GM19043 (cell line): ENCODE results near the gene CNGA4.
"Not testable (repeated sequence)": the region's sequence is repeated elsewhere in the genome, so short reads cannot be mapped to it uniquely, and the experiment has no call there.

Experiments
- ATAC-seq: cut with Tn5 transposase; IDR thresholded peaks from one replicate; pipeline ENCODE4 v1.9.1; 2021; ENCODE audit warnings: low read depth; ENCODE audit not compliant: unreplicated experiment

The CNGA4 gene

DNA sequence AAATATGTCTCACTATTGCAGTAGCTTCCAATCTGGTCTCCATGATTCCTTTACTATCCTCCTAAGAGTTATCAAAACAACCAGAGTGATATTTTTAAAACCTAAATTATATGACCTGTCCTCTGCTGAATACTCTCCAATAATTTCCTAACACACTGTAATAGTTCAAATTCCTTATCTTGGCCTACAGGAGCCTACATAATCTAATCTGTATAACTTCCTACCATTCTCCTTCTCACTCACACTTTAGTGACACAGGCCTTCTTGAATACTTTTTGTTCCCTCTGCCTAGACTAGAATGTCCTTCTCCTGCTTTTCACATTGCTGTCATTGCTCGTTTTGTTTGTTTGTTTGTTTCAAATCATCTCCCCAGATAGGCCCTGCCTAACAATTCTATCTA lies 13.9 kb upstream of the CNGA4 start:
- ATAC-seq, result no peak

DNA sequence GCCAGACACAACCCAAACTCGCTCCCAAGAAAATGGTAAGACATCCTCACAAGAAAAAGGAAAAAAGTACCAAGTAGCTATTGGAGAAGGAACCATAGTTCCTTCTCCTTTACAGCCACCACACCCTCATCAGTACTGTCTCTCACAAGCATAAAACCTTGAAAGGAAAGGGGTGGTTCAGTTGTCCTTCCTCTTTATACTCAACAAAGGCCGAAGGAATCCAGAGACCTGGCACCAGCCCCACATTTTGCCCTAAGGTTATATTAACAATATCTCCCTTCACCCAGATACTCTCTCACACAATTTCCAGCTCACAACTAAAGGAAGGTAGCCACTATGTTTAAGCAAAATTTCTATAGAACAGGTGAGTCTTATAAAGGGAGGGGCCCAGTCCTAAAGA lies 13.0 kb upstream of the CNGA4 start:
- ATAC-seq, result no peak

DNA sequence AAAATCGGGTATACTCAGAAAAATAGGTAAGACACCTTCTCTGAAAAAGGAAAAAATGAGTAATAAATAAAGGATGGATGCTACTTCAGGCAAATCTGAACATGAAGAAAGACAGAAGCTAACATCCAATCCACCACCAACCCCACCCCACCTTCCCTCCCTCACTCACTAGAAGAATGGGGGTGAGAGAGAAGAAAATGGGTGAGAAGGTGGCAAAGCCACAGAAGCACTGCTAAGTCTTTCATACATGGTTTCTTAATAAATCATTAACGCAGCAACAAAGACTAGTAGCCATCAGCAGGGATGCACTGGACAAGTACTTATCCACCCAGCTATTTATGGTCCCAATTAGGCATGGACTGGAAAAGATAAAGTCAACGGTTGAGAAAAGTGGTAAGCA lies 10.4 kb upstream of the CNGA4 start:
- ATAC-seq, result no peak

DNA sequence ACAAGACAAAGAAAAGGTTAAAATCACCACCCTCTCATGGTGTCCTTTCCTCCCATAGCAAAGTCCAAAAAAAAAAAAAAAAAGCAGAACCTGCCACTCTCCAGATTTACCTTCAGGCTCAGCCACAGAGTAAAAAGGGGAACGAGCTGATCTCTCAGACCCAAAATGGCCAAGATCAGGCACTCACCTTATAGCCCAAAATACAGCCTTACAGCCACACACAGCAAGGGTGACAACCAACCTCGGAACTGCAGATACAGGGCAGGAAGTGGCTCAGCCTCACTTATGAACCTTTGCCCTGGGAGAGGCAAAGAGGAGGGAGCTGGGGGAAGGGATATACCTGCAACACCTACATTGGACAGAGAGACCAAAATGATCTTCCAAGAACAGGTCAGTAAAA lies 9.0 kb upstream of the CNGA4 start:
- ATAC-seq, result no peak

DNA sequence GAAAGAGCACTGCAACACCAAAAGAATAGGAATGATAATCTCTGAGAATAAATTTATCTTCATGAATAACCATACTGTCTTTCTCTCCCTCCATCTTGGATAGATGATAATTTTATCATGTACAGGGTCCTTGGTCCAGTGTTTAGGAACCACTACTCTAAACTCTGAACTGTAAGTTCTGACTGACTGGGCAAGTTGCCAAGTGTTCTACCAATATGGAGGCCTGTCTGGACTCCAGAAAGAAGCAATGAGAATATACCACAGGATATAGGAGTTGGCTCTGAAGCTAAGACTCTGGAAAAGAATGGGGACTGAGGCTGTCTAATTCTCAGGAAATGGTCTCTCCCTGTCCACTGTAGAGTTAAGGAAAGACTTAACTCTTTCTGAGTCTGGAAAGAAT lies 6.0 kb upstream of the CNGA4 start:
- ATAC-seq, result no peak

DNA sequence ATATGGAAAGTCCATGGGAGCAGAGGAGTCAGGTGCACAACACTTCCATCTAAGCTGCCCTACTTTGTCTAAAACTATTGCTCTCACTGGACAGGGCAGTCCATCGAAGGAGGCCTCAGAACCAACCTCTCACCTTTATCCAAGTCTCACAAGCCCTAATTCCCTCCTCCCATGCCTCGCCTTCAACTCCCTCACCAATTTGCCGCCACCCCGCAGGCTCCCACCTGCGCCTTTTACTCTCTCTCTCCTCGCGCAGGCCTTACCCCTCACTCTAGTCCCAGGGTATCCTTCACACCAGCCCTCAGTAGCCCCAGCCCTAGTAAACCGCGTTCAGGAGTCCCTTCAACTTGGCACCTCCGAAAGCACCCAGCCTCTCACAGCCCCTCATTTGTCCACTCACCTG lies 4.9 kb upstream of the CNGA4 start:
- ATAC-seq, result no peak

DNA sequence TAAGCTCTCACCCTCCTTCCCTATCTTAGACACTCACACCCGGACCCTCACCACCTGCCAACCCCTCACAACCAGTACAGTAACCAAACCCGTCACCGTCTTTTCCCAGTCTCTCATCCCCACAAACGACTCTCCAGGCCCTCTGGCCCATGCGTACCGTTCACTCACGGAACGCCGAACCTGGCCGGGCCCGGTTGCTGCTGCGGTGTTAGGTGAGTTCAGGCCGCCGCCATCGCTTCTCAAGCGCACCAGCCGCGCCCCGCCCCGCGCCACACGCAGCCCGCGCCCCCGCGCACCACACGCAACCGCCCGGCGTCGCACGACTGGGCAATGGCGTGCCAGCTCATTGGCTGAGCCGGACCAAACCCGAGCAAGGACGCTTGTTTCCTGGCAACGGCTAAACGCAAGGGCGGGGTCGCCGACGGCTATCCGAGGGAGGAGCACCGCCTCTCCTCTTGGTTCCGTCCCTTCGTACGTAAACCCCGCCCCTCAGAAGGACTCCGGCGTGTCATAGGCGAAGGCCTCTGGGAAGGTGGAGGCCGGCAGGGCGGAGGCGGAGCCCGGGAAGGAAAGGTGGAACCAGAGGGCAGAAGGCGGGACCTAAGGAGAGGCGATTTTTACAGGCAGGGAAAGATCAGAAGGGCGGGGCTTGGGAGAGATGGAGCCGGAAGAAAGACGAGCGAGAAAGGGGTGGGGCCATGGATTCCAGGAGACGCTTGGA lies 4.3 kb upstream of the CNGA4 start, which contains the start of gene FHIP1B:
FHIP1B (minus strand) TSS at position 250 of the 721 bp plus-strand sequence. CDS start 10,120 bp downstream, outside the sequence.
- peak; percentile 90 for ATAC-seq

DNA sequence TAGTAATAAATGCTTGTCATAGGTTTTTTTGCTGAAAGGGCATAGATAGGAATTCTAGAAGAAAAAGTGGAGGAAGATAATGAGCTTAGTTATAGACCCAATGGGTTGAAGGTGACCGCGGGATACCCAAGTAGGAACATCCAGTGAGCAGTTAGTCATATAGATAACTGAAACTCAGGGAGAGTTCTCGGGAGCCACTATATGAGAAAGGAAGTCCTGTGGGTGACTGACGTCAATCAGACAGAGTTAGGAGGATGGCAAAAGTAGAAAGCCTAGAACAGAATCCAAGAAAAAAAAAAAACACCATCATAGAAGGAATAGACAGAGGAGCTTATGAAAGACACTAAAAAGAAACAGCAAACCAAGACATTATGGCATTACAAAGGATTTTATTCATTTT lies 1.6 kb upstream of the CNGA4 start:
- ATAC-seq, result no peak

DNA sequence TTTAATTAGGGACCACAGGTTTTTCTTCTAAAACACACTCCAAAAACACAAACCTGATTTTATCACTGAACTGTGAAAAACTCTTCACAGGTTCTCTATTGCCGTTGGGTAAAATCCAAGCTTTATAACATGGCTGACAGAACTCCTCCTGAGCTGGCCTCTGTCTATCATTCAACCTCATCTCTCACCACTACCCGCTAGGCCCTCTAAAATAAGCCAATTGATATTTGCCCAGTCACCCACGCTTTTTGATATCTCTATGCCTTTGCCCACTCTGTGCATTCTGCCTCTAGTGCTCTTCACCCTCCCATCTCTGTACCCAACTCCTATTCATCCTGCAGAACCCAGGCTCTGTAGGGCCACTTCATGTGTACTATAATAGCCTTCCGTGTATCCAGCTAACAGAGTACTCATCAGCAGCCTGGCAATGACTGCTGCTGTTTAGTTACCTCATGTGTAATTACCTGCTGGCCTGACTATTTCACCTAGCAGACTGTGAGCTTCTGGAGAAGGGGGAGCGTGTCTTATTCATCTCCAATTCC lies 1.1 kb upstream of the CNGA4 start:
- ATAC-seq, result no peak

DNA sequence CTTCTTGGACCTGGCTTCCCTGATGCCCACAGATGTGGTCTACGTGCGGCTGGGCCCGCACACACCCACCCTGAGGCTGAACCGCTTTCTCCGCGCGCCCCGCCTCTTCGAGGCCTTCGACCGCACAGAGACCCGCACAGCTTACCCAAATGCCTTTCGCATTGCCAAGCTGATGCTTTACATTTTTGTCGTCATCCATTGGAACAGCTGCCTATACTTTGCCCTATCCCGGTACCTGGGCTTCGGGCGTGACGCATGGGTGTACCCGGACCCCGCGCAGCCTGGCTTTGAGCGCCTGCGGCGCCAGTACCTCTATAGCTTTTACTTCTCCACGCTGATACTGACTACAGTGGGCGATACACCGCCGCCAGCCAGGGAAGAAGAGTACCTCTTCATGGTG lies 1.2 kb downstream of the CNGA4 start:
- no peak for ATAC-seq

DNA sequence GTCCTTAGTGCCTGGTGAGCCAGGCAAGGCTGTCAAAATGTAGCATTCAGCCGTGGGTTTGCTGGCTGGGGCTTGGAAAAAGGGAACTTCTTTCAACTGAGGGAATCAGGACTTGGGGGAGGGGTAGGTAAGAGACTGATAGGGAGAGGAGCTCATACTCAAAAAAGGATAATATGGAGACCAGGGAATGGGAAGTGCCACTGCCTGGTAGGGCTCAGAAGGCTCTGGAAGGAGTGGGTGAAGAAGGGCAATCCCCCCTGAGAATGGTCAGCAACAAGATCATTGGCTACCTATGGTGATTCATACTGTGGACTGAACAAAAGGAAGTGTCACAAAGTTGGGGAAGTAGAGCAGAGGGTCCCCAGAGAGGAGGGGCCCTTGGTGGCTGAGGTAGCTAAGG lies 1.9 kb downstream of the CNGA4 start:
- ATAC-seq, result no peak

DNA sequence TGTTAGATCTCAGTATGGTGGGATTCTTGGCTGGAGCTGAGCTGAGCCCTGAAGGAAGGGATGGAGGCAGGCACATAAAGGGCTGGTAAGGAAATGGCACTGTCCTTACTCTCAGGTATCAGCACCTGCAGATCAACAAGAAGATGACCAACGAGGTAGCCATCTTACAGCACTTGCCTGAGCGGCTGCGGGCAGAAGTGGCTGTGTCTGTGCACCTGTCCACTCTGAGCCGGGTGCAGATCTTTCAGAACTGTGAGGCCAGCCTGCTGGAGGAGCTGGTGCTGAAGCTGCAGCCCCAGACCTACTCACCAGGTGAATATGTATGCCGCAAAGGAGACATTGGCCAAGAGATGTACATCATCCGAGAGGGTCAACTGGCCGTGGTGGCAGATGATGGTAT lies 2.4 kb downstream of the CNGA4 start:
- ATAC-seq, result no peak

DNA sequence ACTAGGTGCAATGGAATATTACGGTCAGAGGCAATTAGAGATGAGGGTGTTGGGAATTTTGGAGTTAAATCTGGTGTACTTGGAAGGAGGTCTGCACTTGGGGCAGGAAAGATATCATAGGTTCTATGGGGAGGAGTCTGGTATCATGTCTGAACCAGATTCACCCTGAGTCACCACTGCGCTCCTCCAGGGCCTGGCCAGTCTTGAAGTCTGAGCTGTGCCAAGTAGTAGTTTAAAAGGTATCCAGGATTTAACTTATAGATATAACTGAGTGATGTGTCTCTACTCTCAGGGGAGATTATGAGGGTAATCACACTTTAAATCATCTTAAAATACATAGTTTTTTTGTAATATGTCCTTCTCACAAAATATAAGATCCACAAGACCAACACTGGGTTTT lies 6.6 kb downstream of the CNGA4 start:
- ATAC-seq, result no peak

DNA sequence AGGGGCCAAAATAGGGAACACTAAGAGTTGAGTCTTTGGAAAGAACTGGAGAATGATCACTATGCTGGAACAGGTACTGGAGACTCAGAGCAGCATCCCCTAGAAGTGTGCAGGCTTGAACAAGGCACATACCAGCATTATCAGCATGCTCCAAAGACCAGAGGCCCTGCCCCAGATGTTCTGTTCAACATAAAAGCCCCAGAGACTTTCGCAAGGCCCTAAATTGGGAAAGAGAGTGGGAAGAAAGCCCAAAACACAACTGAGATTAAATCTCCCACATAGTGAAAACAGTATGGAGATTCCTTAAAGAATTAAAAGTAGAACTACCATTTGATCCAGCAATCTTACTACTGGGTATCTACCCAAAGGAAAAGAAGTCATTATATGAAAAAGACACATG lies 9.4 kb downstream of the CNGA4 start:
- no peak for ATAC-seq

DNA sequence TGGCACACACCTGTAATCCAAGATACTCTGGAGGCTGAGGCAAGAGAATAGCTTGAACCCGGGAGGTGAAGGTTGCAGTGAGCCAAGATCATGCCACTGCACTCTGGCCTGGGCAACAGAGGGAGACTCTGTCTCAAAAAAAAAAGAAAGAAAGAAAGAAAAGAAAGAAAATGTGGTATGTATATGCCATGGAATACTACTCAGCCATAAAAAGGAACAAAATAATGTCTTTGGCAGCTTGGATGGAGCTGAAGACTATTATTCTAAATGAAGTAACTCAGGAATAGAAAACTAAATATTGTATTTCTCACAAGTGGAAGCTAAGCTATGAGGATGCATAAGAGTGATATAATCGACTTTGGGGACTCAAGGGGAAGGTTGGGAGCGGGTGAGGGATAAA lies 10.0 kb downstream of the CNGA4 start:
- not testable (repeated sequence) for ATAC-seq

DNA sequence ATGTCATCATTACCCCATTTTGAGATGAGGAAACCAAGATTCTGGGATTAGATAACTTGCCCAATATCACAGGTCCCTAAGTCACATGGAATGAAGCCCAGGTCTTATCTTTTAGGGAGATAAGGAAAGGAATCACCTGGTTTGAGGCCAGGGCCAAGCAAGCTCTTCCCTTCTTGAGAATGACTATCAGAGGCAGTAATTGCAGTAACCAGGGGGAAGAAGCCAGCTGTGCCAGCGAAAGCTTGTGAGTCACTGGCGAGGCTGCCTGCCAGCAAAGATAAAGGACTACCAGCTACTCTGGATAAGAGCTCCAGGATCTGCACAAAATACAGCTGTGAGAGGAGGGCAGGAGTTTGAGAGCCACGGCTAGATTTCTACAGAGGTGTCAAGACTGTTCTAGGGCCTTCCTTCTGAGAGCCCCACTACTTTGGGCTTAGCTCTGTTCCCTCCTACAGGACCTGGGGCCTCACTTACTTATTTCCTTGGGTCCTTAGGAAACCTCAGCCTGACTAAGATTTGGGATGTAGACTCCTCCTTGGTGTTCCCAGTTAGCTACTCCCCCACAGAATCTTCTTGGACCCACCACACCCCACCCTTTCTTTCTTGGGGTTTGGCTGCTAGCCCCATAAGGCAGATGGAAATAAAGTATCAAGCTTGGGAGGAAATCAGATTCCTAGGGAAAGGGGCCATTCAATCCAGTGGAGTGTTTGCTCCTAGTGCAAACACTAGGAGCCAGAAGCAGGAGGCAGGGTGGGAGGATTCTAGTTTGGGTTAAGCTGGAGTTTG lies 11.1 kb downstream of the CNGA4 start:
- no peak for ATAC-seq

DNA sequence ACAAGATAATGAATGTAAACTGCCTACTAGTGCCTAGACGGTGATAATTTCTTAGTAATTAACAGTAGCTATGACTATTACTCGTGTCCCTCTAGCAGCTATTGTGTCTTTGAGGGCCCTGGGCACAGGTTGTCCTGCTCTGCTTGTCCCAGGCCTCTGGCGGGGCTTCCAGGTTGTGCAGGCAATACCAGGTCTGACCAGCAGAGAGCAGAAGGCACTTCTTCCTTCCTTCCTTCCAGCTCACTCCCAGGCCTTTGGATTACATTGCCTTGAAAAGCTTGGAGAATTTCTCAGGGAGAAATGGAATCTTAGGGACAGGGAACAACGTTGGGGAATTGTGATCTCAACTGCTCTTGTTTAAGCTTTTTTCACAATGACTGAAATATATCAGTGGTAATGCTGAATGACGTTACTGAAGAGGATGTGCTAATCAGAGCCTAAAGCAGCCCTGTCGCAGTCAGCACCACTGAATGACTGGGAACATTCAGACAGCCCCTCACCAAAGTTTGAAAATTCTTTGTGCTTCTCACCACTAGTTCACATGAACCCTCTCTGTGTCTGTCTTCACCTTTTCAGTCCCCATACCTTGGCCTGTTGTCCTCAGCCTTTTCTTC lies 12.3 kb downstream of the CNGA4 start:
- ATAC-seq, result peak; percentile 61

DNA sequence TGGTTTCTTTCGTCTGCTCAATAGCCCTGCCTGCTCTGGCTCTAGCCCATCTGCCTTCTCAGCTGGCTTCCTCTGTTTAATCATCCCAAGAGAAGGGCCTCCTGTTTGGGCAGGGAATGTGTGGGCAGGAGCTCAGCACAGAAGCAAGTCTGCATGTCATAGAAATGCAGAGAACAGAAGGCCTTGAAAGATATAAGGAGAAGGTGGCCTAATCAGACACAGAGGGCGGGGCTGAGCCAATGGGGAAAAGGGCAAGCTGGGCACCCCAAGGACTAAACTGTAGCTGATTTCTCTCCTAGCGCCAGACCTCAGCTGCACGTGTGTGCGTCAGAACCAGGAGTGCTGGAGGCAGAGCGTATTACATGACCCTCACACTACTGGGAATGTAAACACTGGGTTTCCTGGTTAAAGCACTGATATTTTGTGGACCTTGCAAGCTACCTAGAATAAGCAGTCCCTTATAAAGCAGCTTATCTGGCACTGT lies 13.1 kb downstream of the CNGA4 start:
- ATAC-seq, result no peak

DNA sequence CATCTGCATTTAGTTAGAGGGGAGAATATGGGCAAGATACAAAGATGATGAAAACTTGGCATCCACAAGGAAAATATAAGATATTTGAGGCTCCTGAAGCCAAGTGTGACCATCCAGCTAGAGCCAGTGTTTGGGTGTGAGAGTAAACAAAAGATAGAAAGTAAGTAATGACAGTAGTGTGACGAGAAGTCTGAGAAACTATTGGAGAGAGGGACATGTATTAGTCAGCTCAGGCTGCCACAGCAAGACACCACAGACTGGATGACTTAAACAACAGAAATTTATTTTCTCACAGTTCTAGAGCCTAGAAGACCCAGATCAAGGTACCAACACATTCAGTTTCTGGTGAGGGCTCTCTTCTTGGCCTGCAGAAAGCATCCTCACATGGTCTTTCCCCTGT lies 14.3 kb downstream of the CNGA4 start:
- peak; percentile 59 for ATAC-seq

DNA sequence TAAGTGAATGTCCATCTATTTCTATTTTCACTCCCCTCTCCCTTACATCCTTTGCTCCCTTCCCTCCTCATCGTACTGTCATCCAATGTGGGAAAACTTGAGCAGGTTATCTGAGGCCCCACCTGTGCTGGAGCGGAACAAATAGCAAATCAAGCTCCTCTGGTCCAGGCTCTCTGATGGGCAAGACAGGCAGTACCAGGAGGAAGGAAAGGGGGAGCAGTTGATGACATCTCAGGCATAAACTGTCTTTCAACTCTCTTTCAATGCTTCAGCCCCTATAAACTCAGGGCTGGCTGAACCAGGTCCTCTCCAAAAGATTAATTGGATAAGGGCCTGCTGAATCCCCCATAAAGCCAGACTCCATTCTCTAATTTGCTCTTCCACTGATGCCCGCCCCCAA lies 19.3 kb downstream of the CNGA4 start:
- no peak for ATAC-seq

DNA sequence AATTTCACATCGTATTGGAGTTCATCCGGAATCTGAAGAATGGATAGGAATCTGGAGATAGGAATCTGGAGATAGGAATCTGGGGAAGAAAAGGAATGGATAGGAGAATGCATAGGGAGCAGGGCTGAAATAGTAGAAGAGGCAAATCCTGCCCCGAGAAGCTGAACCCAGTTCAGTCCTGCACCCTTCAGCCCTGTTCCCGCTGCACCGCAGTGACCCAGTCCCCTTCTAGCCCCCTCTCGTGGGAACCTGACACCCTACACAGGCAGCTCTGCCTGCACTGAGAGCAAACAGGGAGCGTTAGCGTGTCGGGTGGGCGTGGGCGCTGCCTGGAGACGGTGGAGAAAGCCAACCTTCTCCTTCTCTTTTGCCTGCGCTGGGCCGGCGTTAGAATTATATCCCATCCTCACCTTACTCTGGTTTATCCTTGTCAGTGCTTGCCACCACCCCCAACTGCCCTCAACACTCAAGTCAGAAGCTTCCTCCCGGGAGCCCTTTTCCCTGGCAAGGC lies 19.7 kb downstream of the CNGA4 start:
- no peak for ATAC-seq
